Medulla oblongata (tissue), 1 donor: Measurements from ENCODE around the gene SYNE4.

Experiments used
- DNase-seq: peaks from one replicate; pipeline ENCODE4 v3.0.0-alpha.2; 2015; ENCODE audit errors: extremely low spot score

SYNE4 gene

DNA sequence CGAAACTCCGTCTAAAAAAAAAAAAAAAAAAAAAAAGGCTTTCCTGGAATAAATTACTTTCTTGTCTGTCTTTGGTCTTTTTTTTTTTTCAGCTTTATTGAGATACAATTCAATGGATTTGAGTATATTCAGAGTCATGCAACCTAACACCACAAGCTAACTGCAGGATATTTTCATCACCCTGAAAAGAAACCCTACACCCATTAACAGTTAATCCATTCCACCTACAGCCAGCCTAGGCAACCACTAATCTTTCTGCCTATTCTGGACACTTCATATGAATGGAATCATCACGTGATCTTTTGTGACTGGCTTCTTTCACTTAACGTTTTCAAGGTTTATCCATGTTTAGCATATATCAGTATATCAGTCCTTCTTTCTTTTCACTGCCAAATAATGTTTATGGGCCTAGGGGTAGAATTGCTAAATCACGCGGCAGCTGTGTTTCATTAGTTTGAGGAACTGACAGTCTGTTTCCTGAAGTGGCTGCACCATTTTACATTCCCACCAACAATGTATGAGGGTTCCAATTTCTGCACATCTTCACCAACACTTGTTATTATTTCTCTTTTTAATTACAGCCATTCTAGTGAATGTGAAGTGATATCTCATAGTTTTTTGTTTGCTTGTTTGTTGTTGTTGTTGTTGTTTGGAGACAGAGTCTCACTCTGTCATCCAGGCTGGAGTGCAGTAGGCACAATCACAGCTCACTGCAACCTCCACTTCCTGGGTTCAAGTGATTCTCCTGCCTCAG lies 52.6 kb downstream of the SYNE4 start:
- DNase-seq = no peak
